GM21515 (cell line): Measurements from ENCODE around the gene TAOK1.

Experiments
- ATAC-seq: cut with Tn5 transposase; IDR thresholded peaks from one replicate; pipeline ENCODE4 v1.9.1; 2021; ENCODE audit not compliant: unreplicated experiment

TAOK1 gene

DNA sequence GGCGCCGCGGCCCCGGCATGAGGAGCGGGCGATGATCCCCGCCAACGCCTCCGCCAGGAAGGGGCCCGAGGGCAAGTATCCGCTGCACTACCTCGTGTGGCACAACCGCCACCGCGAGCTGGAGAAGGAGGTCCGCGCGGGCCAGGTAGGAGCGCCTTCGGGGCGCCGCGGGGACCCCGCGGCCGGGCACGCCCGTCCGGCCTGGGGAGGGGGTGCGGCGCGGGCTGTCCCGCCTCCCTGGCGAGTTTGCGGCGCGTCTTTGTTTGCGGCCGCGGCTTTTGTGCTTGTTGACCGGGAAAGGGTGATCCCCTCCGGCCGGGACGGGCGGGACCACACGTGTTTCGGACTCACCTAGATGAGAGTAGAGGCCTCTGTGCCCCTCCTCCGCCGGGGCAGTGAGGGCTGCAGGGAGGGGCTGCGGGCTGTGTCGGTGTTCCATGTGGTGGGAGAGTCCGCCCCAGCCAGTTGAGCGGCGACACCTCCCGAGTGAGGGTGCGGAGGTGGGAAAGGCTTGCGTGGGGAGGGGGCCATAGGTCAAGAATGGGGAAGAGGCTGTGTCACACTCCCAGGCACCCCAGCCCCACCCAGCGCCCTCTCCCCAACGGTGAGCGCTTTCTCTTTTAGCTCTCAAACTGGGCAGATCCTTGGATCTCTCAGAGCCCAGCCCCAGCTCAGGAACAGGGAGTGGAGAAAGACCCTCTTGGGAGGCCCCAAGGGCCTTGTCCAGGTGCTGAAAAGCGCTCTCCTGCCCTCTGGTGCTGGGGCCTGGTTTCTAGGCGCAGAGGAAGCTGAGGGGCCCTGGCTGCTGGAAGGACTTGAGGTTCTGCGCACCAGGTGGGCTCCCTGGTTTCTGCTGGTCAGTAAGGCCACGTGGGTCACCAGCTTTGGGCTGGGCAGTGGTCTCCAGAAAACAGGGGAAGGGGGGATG is 203.7 kb downstream of the TAOK1 start:
- no peak for ATAC-seq

- no peak for ATAC-seq
These were observed 204.4 kb downstream of the TAOK1 start for GRCh38 chr17:29594519-29595090.

GRCh38 chr17:29595107-29595942 is 205.2 kb downstream of the TAOK1 start:
- ATAC-seq: no peak

DNA sequence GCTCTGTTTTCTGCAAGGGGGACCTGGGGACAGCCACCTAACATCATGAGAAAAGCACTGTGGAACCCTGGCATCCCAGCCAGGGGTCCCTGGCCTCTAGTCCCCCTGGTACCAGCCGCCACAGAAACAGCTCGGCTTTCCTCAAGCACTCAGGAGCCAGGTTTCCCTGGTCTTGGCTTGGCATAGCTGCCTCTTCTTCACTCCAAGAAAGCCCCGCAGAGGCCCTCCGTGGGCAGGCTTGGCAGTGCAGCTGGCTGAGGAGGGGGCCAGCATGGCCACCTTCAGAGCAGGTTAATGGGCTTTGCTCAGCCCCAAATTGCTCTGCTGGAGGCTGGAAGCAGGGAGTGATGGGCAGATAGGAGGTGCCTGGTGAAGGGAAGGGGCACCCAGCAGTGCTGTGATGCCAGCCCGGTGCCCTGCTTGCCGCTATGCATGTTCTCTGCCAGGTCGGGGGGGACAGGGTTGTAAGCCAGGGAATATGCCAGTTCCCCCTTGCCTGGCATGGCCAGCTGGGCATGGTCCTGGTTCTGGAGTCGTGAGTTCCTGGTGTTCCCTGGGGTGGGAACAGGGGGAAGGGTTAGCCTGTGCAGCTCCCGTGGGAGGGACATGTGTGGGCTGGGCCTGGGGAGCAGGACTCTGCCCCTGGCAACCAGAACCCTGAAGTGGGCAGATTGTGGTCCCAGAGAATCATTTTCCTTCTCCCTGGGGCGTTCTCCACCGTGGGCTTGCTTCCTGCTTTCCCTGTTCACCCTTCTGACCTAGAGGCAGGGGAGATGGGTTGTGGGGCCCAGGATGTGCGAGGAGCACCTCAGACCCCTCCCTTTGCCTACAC is 206.0 kb downstream of the TAOK1 start:
- no peak for ATAC-seq

DNA sequence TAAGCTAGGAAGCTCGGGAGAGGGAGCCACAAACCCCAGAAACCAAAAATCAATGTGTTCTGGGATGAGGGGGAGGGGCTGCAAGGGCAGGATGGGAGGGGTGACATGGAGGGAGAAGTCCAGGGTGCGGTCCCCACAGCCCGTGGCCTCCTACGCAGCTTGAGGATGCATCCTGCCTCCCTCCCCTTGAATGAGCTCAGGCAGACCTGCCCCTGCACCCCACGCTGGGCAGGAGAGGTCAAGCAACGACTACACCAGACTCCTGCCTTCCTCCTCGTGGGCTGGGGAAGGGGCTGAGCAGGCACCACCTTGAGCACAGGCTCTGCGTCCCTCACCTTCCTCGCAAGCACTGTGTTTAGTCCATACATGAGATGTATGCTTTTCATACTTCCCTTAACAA is 206.6 kb downstream of the TAOK1 start:
- no peak for ATAC-seq

DNA sequence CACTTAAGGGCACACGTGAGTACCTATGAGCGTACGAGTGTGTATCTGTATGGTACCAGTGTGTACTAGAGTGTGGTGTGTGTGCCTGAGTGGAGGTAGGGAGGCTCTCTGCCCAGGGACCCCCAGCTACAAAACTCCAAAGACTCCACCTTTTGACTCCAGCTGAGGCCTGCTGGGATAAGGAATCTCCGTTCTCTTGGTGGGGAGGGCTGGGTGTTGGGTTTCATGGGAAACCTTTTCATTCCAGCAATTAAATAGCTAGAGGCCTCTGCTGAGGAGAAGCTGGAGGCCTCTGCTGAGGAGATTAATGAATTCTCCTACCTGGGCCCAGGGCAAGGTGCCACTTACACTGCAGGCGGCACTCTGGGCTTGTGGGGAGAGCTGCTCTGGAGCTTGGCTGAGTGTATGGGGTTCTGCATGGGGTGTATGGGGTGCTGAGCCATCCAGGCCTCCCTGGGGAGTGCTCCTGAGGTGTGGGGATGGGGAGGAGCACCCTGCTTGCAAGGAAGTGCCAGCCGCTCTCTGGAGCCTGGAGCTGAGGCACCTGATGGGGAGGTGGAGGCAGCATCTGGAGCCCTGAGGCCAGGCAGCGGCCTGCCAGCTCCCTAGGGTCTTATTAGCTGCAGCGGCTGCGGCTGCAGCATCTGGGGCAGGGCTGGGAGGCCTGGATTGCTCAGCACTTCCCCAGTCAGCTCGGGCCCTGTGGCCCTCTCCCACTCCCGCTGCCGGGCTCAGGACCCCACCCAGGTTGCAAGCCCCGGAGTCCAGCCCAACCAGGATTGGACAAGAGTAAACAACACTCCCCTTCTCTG is 207.4 kb downstream of the TAOK1 start:
- ATAC-seq: no peak
